HG02678 (cell line): ENCODE results near the gene SYNE2.

Source experiments
- ATAC-seq: cut with Tn5 transposase; IDR thresholded peaks from one replicate; pipeline ENCODE4 v1.9.1; 2021; ENCODE audit warnings: mild to moderate bottlenecking, moderate library complexity; ENCODE audit not compliant: unreplicated experiment

SYNE2 gene

DNA sequence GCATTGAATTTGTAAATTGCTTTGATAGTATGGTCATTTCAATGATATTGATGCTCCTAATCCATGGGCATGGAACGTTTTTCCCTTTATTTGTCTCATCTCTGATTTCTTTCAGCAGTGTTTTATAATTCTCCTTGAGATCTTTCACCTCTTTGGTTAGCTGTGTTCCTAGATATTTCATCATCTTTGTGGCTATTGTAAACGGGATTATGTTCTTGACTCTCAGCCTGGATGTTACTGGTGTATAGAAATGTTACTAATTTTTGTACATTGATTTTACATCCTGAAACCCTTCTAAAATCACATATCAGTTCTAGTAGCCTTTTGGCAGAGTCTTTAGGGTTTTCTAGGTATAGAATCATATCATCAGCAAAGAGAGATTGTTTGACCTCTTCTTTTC lies 52.6 kb downstream of the SYNE2 start:
- no peak for ATAC-seq

DNA sequence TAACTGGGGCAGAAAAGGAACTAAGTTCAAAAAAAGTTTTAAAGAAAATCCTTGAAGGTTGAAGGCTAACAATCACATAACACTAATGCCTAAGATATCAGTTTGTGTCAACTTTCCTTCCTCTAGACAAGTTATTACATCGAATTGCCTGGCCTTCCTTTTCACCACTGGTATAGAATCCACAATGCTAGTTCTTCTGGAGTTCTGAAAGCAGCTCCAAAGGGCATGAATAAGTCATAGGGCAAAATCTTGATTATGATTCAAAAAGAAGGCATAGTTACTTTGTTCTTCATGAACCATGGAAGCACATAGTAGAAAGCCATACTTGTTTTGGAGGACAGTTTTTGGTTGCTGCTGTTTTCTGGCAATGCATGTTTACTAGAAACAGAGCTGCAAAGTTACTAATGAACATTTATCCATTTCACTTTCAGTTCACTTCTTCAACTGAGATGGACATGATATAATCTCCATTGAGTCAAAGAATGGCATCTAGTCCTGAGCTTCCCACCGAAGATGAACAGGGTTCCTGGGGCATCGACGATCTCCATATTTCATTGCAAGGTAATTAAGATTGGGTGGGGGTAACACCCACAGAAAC lies 56.0 kb downstream of the SYNE2 start:
- ATAC-seq: no peak

DNA sequence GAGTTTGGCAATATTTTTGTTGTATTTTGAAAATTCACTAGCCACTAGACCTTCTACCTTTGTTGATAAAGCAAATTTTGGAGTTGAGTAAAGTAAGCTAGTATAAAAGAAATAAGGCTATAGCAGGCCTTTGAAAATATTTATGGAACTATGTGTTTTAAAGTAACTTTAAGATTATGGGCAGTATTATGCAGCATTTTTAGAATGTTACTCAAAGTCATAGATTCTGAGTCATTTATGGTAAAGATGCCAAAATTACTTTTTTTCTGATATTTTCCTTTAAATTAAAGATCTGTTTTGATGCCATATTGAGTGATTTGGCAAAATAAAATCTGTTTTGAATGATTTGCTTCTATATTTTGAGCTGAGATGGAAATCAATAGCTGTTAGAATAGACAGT lies 57.2 kb downstream of the SYNE2 start:
- ATAC-seq: no peak

DNA sequence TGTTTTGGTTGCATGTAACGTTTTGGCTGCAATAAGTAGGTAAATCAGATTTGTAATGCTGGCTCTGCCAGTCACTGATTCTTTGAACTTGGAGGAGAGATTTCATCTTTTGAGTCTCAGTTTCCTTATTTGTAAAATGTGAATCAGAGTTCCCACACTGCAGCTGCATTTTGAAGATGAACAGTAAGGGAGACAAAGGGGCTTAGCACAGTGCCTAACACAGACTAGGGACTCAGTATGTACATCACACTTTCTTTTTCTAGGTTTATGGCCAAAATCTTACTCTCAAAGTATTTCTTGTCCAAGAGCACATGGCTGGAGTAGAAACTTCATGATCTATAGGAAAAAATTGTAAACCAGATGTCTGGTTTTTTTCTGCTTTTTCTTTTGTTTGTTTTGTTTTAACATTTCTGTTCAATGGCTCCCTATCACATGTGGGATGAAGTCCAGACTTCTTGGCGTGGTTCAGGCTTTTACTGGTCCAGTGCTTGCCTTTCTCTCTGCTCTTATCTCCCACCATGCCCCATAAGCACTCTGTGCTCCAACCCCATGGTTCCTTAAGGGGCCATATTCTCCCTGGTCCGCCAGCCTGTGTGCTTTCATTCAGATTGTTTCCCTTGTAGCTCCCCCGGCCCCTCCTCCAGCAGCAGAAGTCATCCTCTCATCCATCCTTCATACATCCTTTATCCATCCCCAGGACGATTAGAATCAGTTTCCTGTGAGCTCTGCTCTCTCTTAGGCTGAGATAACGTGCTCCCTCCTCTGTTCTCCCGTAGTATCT lies 58.0 kb downstream of the SYNE2 start:
- no peak for ATAC-seq

DNA sequence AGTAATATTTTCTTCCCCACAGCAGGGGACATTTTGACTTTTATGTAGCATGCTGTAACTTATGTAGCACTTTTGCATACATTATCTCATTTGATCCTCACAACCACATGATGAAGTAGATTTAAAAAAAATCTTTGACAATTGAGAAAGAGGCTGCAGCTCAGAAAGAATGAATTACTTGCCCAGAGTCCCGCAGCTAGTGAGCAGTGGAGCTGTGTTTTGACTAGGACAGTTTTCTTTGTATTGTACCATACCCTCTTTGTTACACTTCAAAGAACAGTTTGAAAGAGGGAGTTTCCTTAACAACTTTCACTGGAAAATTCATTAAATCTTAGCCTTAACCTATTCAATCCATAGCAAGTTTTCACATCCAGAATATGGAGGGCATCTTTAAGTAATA lies 58.6 kb downstream of the SYNE2 start:
- ATAC-seq: no peak

DNA sequence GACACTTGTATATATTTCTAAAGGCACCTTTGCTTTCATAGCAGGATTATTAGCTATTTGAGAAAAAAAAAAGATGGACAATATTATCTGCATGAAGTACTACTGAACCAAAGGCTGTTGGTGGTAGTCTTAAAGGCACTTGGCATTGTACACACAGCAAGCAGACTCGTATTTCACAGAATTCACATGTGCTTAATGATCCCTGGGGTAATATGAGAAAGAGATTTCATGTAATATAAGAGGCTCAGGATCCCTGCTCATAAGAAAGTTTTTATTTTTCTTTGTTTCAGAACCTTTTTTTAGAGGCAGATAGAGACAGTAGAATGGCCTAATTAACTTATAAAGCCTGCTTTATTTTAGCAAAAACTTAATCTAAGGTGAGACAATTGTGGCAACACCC lies 59.5 kb downstream of the SYNE2 start:
- ATAC-seq: no peak

DNA sequence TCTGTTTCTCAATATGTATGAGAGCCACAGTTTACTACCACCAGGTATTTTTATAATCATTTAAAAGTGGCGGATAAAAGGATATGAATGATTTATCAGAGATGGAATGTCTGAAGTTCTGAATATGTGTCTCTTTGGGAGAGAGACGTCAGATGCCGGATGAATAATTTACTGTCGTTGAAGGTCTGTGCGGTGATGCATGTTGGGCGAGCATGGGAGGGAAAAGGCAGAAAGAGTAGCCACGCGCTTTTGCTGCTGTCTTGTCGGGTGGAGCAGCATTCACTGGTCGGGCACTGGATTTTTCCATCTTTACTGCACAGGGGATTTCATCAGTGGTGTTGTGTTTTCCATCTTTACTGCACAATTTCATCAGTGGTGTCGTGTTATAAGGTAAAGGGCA lies 65.6 kb downstream of the SYNE2 start:
- ATAC-seq: no peak

DNA sequence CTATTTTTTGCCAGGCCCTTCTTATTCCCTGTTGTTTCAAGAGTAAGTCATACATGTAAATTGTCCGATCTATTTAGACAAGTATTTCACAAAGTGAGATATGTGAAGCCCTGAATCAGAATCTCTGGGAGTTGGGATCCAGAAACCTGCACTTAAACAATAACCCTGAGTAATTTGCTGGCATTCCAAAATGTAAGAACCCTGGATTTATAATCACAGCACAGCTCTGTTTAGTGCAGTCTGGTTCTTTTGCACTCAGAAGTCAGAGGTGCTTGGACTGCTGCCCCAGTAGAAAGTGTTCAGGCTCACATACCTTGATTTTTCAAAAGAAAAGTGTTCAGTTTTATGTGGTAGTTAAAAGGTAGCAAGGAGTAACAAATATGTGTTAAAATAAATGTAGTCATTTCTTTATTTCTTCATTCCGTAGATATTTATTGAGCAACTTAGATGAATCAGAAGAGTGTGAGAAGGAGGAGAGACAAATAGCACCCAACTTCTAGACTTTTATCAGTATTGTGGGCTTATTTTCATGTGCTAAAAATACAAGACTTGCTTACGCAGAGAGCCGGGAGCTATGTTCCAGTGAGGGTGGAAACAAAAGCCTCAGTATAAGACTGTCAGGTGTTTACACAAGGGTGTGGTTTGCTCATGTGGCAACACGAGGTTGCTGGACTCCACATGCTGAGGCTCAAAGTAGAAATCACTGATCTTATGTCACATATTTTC lies 70.1 kb downstream of the SYNE2 start:
- no peak for ATAC-seq

DNA sequence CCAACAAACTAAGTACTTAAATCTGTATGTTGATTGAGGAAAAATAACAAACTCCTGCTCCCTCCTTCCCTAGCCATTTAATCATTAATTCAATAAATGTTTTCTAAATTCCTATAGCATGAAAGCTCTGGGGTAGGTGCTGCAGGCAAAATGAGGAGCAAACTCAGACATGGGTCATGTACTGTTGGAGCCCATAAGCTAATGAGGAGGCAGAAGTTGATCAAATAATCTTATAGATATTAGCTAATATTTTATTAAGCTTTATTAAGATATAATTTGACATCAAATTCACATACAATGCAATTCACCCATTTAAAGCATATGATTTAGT lies 70.6 kb downstream of the SYNE2 start:
- ATAC-seq: no peak

DNA sequence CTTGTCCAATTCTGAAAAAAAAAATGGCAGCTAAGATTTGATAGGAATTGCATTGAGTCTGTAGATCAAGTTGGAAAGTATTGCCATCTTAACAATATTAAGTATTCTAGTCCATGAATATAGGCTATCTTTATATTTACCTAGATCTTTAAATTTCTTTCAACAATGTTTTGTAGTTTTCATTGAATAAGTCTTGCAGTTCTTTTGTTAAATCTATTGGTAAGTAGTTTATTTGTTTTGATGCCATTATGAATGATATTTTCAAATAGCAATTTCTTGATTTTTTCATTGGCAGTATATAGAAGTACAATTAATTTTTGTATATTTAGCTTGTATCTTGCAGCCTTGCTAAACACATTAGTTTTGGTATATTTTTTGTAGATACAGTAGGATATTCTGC lies 71.6 kb downstream of the SYNE2 start:
- ATAC-seq: no peak

DNA sequence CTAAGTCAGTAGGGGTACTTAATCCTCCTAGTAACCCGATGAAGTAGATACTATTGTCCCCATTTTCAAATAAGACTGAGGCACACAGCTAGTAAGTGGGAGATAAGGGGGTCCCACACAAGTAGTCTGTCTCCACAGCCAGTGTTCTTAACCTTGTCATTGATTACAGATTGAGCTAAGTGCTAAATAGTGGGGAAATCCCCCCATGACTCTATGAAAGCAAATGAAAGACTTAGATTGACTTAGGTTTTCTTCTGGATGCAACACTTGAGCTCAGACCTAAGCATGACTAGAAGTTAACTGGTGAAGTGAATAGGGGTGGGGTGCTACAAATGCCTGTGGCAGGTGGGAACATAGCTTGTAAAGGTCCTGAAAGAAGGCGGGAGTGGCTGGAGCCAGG lies 73.8 kb downstream of the SYNE2 start:
- ATAC-seq: no peak

DNA sequence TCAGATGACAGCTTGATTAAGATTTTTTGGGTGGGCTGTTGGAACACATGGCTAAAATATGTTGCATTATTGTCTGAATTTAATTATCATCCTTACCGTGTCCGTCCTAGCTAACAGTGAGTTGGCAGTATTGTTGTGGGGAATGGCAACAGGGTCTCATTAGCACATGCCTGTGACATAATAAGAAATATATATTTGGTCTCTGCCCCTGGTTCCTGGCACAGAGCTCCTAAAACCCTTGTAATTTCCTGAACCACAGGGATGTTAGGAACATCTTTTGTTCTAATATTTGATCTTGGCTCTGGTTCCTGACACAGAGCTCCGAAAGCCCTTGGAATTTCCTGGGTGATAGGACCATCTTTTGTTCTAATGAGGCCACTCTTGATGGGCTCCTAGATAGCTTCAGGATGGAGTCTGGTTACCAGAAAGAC lies 76.0 kb downstream of the SYNE2 start:
- no peak for ATAC-seq

DNA sequence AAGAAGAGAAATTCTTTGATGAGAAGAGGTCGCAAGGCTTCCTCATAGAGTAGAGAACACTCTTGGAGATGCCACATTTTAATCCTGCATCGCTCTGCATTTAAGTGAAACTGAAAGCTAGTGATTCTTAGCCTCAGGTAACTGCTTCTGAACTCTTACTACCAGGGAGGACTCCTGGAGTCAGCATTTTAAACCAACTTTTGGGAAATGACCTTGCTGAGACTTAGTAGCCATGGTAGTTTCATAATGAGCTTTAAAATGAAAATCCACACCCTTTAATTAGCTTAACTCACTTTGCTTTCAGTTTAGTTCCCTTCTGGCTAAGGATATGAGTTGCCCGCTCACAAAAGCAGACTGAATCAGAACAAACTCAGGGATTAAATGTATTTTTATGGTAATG lies 80.3 kb downstream of the SYNE2 start:
- no peak for ATAC-seq

DNA sequence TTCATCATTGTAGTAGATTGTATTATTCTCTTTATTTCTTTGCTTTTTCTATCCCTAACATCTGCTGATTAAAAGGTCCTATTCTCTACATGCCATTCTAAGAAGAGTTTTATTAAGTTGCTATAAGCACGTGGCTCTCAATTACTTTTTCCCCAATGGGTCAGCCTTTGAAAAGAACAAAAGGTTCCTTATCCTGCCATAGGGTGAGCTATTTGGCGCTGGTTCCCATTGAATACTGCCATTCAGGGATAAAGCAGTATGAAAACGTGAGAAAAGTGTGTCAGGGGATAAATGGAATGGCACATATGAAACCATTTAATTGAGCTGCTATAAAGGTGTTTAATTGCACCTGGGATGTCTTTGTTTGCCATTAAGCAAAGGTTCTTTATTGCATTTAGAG lies 80.9 kb downstream of the SYNE2 start:
- no peak for ATAC-seq

DNA sequence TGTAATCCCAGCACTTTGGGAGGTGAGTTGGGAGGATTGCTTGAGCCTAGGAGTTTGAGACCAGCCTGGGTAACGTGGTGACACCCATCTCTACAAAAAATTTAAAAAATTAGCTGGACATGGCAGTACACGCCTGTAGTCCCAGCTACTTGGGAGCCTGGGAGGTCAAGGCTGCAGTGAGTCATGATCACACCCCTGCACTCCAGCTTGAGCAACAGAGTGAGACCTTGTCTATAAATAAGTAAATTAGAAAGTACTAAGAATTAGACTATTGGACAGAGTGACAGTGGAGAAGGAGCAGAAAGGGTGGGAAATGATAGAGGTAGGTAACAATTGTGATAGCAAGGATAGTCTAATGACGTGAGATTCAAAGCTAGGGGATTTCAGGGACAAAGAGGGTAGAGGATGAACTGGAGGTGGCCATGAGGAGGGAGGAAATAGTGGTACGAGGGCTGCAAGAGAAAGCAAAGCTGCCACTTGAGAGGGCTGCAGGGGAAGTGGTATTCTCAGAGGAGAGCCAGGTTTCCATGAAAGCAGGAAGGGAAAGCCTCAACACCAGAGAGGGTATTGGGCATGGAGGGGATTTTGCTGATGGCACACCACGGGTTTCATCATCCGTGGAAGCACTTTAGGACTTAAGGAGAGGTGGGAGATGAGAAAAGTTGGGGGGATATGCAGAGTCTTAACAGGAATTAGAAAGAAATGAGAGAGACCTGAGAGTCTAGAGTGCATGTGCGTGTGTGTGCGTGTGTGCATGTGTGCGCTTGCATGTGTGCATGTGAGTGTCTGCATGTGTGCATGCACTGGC lies 85.6 kb downstream of the SYNE2 start:
- peak; percentile 77 for ATAC-seq

DNA sequence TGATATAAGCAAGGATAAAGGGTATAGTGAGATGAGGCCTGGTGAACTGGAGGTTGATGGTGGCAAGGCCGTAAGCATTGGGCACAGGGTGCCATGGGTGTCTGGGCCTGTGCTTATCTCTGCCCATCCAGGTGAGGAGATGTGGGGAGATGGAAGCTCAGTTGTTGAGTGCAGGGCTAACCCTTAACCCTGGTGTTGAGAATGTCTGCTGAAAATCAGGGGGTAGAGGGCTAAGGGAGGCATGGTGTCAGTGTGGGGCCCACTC lies 86.1 kb downstream of the SYNE2 start:
- no peak for ATAC-seq

DNA sequence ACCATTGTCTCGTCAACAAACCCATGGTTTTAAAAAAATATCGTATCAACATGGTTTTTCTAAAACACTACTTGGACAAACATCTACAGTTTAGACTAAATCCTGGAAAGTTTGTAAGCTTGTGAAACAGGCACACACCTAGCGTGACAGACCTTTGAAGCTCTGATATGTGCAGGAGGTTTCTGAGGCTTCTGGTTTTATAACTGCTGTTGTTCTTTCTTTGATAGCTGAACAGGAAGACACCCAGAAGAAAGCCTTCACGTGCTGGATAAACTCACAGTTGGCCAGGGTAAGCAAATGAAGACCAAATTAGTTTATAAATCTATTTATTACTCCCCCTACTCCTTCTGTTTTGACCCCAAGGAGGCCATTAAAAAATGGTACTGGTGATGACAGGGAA lies 87.6 kb downstream of the SYNE2 start:
- no peak for ATAC-seq

DNA sequence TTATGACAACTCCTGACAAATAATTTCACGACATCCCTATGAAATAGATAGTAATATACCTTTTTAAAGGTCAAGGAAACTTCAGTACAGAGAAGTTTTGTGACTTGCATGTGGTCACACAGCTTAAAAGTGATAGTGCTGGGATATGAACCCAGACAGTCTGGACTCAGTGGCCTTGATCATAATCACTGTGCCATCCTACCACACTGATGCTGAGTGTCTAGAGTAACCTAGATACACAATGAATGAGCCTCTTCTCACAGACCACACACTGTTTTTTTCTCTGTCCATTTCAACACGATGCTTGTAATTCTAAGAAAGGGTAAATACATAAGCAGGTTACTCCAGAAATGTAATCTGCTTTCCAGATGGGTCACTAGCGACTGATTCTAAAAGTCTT lies 88.2 kb downstream of the SYNE2 start:
- ATAC-seq: no peak

DNA sequence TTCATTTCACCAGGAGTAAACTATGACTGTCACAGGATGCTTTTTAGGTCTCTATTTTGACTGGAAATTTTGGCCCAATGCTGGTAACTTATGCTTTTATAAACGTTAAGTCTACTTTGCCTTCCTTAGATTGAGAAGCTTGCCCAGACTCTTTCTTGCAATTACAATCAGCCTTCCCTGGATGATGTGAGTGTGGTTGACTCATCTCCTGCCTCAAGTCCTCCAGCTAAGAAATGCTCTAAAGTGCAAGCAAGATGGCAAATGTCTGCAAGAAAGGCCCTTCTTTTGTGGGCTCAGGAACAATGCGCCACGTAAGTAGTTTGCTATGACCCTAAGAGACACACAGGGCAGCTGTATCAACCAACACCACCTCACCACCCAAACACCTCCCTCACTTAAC lies 96.9 kb downstream of the SYNE2 start:
- ATAC-seq: no peak

DNA sequence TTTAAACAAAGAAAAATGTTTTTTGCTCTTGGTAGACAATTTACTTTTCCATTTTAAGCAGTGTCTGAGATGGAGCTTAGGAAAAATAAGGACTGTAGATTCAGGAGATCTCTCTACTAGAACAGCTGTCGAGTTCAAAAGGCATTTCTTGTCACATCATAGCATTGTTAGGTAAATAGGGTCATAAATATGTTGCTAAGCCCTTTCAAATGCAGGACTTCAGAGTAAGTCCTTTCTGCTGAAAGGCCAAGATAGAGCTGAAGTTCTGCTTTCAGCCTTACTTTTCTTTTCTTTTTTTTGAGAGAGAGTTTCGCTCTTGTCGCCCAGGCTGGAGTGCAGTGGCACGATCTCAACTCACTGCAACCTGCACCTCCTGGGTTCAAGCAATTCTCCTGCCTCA lies 98.2 kb downstream of the SYNE2 start:
- no peak for ATAC-seq

DNA sequence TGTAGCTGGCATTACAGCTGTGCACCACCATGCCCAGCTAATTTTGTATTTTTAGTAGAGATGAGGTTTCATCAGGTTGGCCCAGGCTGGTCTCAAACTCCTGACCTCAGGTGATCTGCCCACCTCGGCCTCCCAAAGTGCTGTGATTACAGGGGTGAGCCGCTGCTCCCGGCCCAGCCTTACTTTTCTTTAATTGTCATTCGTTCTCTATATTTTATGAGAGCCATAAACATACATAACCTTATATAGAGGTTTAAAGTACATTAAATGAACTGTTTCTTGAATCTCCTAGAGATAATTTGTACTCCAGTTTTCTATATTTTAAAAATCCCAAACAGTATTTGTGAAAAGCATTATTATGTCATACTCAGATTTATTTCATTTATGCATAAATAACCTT lies 98.6 kb downstream of the SYNE2 start:
- ATAC-seq: no peak
